ENCODE measurements around the gene AKAP13.
"Not testable (repeated sequence)": the region's sequence is repeated elsewhere in the genome, so short reads cannot be mapped to it uniquely, and the experiment has no call there.

The AKAP13 gene

GRCh38 chr15:85345196-85345918 lies 35.0 kb upstream of the AKAP13 start:
- not testable (repeated sequence) for H3K36me3 ChIP-seq; H3K4me1 ChIP-seq (ENCODE audit: control insufficient read depth in 1 of 2, insufficient read depth in 1 of 2, low read depth in 1 of 2, low read length in 1 of 2); H3K4me3 ChIP-seq (ENCODE audit: low read depth in 1 of 2, low read length in 1 of 2); H3K9me3 ChIP-seq; H3K27me3 ChIP-seq; H3K27ac ChIP-seq

- not testable (repeated sequence) for H3K4me1 ChIP-seq (ENCODE audit: control insufficient read depth in 1 of 2, insufficient read depth in 1 of 2, low read depth in 1 of 2, low read length in 1 of 2); H3K36me3 ChIP-seq; H3K27me3 ChIP-seq; H3K27ac ChIP-seq; H3K9me3 ChIP-seq; H3K4me3 ChIP-seq (ENCODE audit: low read depth in 1 of 2, low read length in 1 of 2)
These were observed 33.8 kb upstream of the AKAP13 start for GRCh38 chr15:85346462-85347084.

GRCh38 chr15:85347264-85348047 lies 32.9 kb upstream of the AKAP13 start:
- not testable (repeated sequence) for H3K36me3 ChIP-seq; H3K4me1 ChIP-seq (ENCODE audit: control insufficient read depth in 1 of 2, insufficient read depth in 1 of 2, low read depth in 1 of 2, low read length in 1 of 2); H3K27ac ChIP-seq; H3K4me3 ChIP-seq (ENCODE audit: low read depth in 1 of 2, low read length in 1 of 2); H3K9me3 ChIP-seq; H3K27me3 ChIP-seq

- not testable (repeated sequence) for H3K9me3 ChIP-seq; H3K27me3 ChIP-seq; H3K36me3 ChIP-seq; H3K4me3 ChIP-seq (ENCODE audit: low read depth in 1 of 2, low read length in 1 of 2); H3K27ac ChIP-seq; H3K4me1 ChIP-seq (ENCODE audit: control insufficient read depth in 1 of 2, insufficient read depth in 1 of 2, low read depth in 1 of 2, low read length in 1 of 2)
These were observed 32.2 kb upstream of the AKAP13 start for GRCh38 chr15:85348048-85348766.

- H3K27ac ChIP-seq; H3K9me3 ChIP-seq; H3K36me3 ChIP-seq; H3K4me1 ChIP-seq (ENCODE audit: control insufficient read depth in 1 of 2, insufficient read depth in 1 of 2, low read depth in 1 of 2, low read length in 1 of 2); H3K4me3 ChIP-seq (ENCODE audit: low read depth in 1 of 2, low read length in 1 of 2); H3K27me3 ChIP-seq: not testable (repeated sequence)
These were observed 31.3 kb upstream of the AKAP13 start for GRCh38 chr15:85349062-85349461.

- Histone ChIP-seq H3K4me1 (ENCODE audit: control insufficient read depth in 1 of 2, insufficient read depth in 1 of 2, low read depth in 1 of 2, low read length in 1 of 2) (no peaks in the 10 kb centered on the region), H3K27me3 (no peaks in the 10 kb centered on the region), H3K4me3 (ENCODE audit: low read depth in 1 of 2, low read length in 1 of 2) (no peak overlapping the region), H3K36me3 (no peaks in the 10 kb centered on the region), H3K9me3 (no peaks in the 10 kb centered on the region), H3K27ac (no peak overlapping the region)
- no peak for TF ChIP-seq CTCF (IDR thresholded peaks at IDR 0.05)
These were observed 30.0 kb upstream of the AKAP13 start for GRCh38 chr15:85350395-85350794.

- H3K4me3 ChIP-seq (ENCODE audit: low read depth in 1 of 2, low read length in 1 of 2); H3K27ac ChIP-seq; H3K36me3 ChIP-seq; H3K4me1 ChIP-seq (ENCODE audit: control insufficient read depth in 1 of 2, insufficient read depth in 1 of 2, low read depth in 1 of 2, low read length in 1 of 2); H3K9me3 ChIP-seq; H3K27me3 ChIP-seq: not testable (repeated sequence)
These were observed 28.9 kb upstream of the AKAP13 start for GRCh38 chr15:85351501-85351900.

GRCh38 chr15:85351965-85352364 lies 28.4 kb upstream of the AKAP13 start:
- H3K4me1 ChIP-seq (ENCODE audit: control insufficient read depth in 1 of 2, insufficient read depth in 1 of 2, low read depth in 1 of 2, low read length in 1 of 2): no peaks in the 10 kb centered on the region
- no peaks in the 10 kb centered on the region for H3K9me3 ChIP-seq
- no peaks in the 10 kb centered on the region for H3K27me3 ChIP-seq
- H3K4me3 ChIP-seq (ENCODE audit: low read depth in 1 of 2, low read length in 1 of 2): no peak overlapping the region
- no peaks in the 10 kb centered on the region for H3K36me3 ChIP-seq
- no peak for TF ChIP-seq CTCF (IDR thresholded peaks at IDR 0.05)
- H3K27ac ChIP-seq: no peak overlapping the region
